ENCODE results near the gene PFKFB4.
A peak's percentile ranks its signal among the peaks of the same experiment; 100 is the strongest.

The PFKFB4 gene

DNA sequence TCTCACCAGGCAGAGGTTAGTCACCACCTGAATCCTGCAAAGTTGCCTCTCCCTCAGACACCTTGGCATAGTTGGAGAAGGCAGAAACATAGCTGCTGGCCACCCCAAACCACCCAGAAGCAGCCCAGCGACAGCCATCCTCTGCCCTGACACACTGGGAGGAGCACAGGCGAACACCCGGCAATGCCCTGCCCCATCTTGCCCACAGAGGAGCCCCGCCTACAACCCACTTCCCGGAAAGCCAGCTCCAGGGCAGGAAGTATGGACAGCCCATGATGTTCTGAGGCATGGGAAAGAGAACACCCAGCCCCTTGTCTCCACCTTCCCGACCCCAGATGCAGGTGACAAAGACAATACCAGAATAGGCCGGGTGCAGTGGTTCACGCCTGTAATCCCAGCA is 40.0 kb downstream of the PFKFB4 start:
- Histone ChIP-seq H3K4me1 (ENCODE audit: control insufficient read depth in 1 of 2, insufficient read depth in 2 of 2, low read length in 2 of 2) (no peaks in the 10 kb centered on the region), H3K9me3 (ENCODE audit: control insufficient read depth in 1 of 2, low read length in 2 of 2) (no peaks in the 10 kb centered on the region), H3K27ac (ENCODE audit: low read depth, low read length) (no peak overlapping the region), H3K9ac (ENCODE audit: low read depth in 1 of 2, low read length in 2 of 2) (no peak overlapping the region), H3K36me3 (ENCODE audit: control insufficient read depth in 1 of 2, insufficient read depth in 2 of 2, low read length in 2 of 2) (peaks cover 8 to 20% of the 10 kb centered on the region in 2 donors), H3K4me3 (ENCODE audit: low read depth in 1 of 2, low read length in 2 of 2) (no peak overlapping the region), H3K27me3 (ENCODE audit: control insufficient read depth in 1 of 2, insufficient read depth in 2 of 2, low read length in 2 of 2) (no peaks in the 10 kb centered on the region)

GRCh38 chr3:48514431-48515227 is 42.0 kb downstream of the PFKFB4 start:
- H3K9ac ChIP-seq (ENCODE audit: low read depth in 1 of 2, low read length in 2 of 2): no peak overlapping the region
- no peak overlapping the region for H3K4me3 ChIP-seq (ENCODE audit: low read depth in 1 of 2, low read length in 2 of 2)
- H3K27me3 ChIP-seq (ENCODE audit: control insufficient read depth in 1 of 2, insufficient read depth in 2 of 2, low read length in 2 of 2): no peaks in the 10 kb centered on the region
- no peaks in the 10 kb centered on the region for H3K4me1 ChIP-seq (ENCODE audit: control insufficient read depth in 1 of 2, insufficient read depth in 2 of 2, low read length in 2 of 2)
- H3K9me3 ChIP-seq (ENCODE audit: control insufficient read depth in 1 of 2, low read length in 2 of 2): no peaks in the 10 kb centered on the region
- H3K36me3 ChIP-seq (ENCODE audit: control insufficient read depth in 1 of 2, insufficient read depth in 2 of 2, low read length in 2 of 2): peaks cover 0 to 10% of the 10 kb centered on the region in 2 donors
- no peak overlapping the region for H3K27ac ChIP-seq (ENCODE audit: low read depth, low read length)

DNA sequence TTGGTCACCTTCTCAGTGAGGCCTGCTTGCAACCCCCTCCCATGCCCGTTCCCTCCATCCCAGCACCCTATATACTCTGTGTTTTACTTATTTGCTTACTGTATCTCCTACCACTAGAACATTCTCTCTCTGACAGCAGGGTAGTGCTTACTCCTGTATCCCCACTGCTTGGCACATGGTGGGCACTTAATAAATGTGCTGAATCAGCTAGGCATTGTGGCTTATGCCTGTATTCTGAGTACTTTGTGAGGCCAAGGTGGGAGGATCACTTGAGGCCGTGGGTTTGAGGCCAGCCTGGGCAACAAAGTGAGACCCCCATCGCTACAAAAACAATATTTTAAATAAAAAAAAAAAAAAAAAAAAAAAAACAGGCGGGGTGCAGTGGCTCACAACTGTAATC is 45.1 kb downstream of the PFKFB4 start:
- peaks cover 4 to 10% of the 10 kb centered on the region in 2 donors for H3K4me1 ChIP-seq (ENCODE audit: control insufficient read depth in 1 of 2, insufficient read depth in 2 of 2, low read length in 2 of 2)
- no peaks in the 10 kb centered on the region for H3K27me3 ChIP-seq (ENCODE audit: control insufficient read depth in 1 of 2, insufficient read depth in 2 of 2, low read length in 2 of 2)
- no peak overlapping the region for H3K27ac ChIP-seq (ENCODE audit: low read depth, low read length)
- no peak overlapping the region for H3K9ac ChIP-seq (ENCODE audit: low read depth in 1 of 2, low read length in 2 of 2)
- no peaks in the 10 kb centered on the region for H3K9me3 ChIP-seq (ENCODE audit: control insufficient read depth in 1 of 2, low read length in 2 of 2)
- H3K36me3 ChIP-seq (ENCODE audit: control insufficient read depth in 1 of 2, insufficient read depth in 2 of 2, low read length in 2 of 2): no peaks in the 10 kb centered on the region
- no peak overlapping the region for H3K4me3 ChIP-seq (ENCODE audit: low read depth in 1 of 2, low read length in 2 of 2)

- H3K27ac ChIP-seq (ENCODE audit: low read depth, low read length): no peak overlapping the region
- peak overlapping the region in 1 of 2 donors; percentile 9 for H3K9ac ChIP-seq (ENCODE audit: low read depth in 1 of 2, low read length in 2 of 2)
Measured at GRCh38 chr3:48507256-48508061, 49.1 kb downstream of the PFKFB4 start.

DNA sequence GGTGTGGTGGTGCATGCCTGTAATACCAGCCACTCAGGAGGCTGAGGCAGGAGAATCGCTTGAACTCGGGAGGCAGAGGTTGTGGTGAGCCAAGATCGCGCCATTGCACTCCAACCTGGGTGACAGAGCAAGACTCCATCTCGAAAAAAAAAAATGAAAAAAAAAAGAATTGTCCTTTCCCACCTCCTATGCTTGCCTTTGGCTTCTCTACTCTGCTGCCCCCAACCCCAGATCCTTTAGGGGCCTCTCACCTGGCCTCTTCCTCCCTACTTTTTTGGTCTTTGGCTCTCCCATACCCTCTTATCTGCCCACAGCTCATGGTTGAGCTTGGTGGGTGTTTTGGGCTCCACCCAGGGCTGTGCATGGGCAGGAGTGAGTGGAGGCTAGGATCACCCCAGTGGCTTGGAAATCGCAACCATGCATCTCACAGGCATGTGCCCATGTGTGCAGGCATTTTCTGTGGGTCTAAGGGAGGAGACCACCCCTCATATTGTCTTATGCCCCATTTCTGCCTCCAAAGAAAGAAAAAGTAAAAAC is 50.6 kb downstream of the PFKFB4 start:
- Histone ChIP-seq H3K27me3 (ENCODE audit: control insufficient read depth in 1 of 2, insufficient read depth in 2 of 2, low read length in 2 of 2) (no peaks in the 10 kb centered on the region), H3K9me3 (ENCODE audit: control insufficient read depth in 1 of 2, low read length in 2 of 2) (no peaks in the 10 kb centered on the region), H3K27ac (ENCODE audit: low read depth, low read length) (no peak overlapping the region), H3K4me1 (ENCODE audit: control insufficient read depth in 1 of 2, insufficient read depth in 2 of 2, low read length in 2 of 2) (peaks cover 22 to 23% of the 10 kb centered on the region in 2 donors), H3K4me3 (ENCODE audit: low read depth in 1 of 2, low read length in 2 of 2) (no peak overlapping the region), H3K9ac (ENCODE audit: low read depth in 1 of 2, low read length in 2 of 2) (no peak overlapping the region), H3K36me3 (ENCODE audit: control insufficient read depth in 1 of 2, insufficient read depth in 2 of 2, low read length in 2 of 2) (no peaks in the 10 kb centered on the region)

More at GRCh38 chr3:48507256-48508061, 49.1 kb downstream of the PFKFB4 start:
- no peaks in the 10 kb centered on the region for H3K9me3 ChIP-seq (ENCODE audit: control insufficient read depth in 1 of 2, low read length in 2 of 2)
- H3K27me3 ChIP-seq (ENCODE audit: control insufficient read depth in 1 of 2, insufficient read depth in 2 of 2, low read length in 2 of 2): no peaks in the 10 kb centered on the region
- H3K36me3 ChIP-seq (ENCODE audit: control insufficient read depth in 1 of 2, insufficient read depth in 2 of 2, low read length in 2 of 2): no peaks in the 10 kb centered on the region
- peaks cover 22 to 23% of the 10 kb centered on the region in 2 donors for H3K4me1 ChIP-seq (ENCODE audit: control insufficient read depth in 1 of 2, insufficient read depth in 2 of 2, low read length in 2 of 2)
- no peak overlapping the region for H3K4me3 ChIP-seq (ENCODE audit: low read depth in 1 of 2, low read length in 2 of 2)

DNA sequence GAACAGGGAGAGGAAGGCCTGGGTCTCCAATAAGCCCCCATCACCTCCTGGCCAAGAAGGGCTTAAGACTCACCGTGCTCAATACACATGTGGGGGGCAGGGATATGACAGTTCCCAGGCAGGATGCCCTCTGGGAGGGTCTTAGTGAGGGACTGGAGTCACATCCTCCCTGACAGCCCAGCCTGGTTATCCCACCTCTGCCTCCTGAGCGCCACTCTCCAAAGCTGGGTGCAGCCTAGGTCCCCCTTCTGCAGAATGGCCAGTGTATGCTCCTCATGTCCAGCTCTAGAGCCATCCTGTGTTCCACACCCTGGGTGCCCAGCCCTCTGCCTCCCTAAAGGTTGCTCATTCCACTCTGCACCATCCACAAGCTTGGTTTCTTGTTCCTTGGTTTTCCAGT is 51.5 kb downstream of the PFKFB4 start:
- peaks cover 22 to 23% of the 10 kb centered on the region in 2 donors for H3K4me1 ChIP-seq (ENCODE audit: control insufficient read depth in 1 of 2, insufficient read depth in 2 of 2, low read length in 2 of 2)
- no peak overlapping the region for H3K27ac ChIP-seq (ENCODE audit: low read depth, low read length)
- peak overlapping the region in 1 of 2 donors; percentile 73 for H3K4me3 ChIP-seq (ENCODE audit: low read depth in 1 of 2, low read length in 2 of 2)

GRCh38 chr3:48504051-48504946 is 52.3 kb downstream of the PFKFB4 start, which contains the start of gene SHISA5:
Gene SHISA5, minus strand, starts transcription at chr3:48504174. Its CDS starts 80 bp downstream, at chr3:48504094.
- Histone ChIP-seq H3K36me3 (ENCODE audit: control insufficient read depth in 1 of 2, insufficient read depth in 2 of 2, low read length in 2 of 2) (no peaks in the 10 kb centered on the region), H3K27ac (ENCODE audit: low read depth, low read length) (peak within 1 kb of the TSS; percentile 91), H3K4me1 (ENCODE audit: control insufficient read depth in 1 of 2, insufficient read depth in 2 of 2, low read length in 2 of 2) (peaks cover 22 to 23% of the 10 kb centered on the region in 2 donors), H3K9me3 (ENCODE audit: control insufficient read depth in 1 of 2, low read length in 2 of 2) (no peaks in the 10 kb centered on the region), H3K27me3 (ENCODE audit: control insufficient read depth in 1 of 2, insufficient read depth in 2 of 2, low read length in 2 of 2) (no peaks in the 10 kb centered on the region), H3K9ac (ENCODE audit: low read depth in 1 of 2, low read length in 2 of 2) (peak within 1 kb of the TSS; percentile 85 to 86), H3K4me3 (ENCODE audit: low read depth in 1 of 2, low read length in 2 of 2) (peak within 1 kb of the TSS; percentile 73 to 81)

More for the DNA sequence above, 51.5 kb downstream of the PFKFB4 start:
- Histone ChIP-seq H3K36me3 (ENCODE audit: control insufficient read depth in 1 of 2, insufficient read depth in 2 of 2, low read length in 2 of 2) (no peaks in the 10 kb centered on the region), H3K9me3 (ENCODE audit: control insufficient read depth in 1 of 2, low read length in 2 of 2) (no peaks in the 10 kb centered on the region), H3K9ac (ENCODE audit: low read depth in 1 of 2, low read length in 2 of 2) (peak overlapping the region; percentile 78 to 85), H3K27me3 (ENCODE audit: control insufficient read depth in 1 of 2, insufficient read depth in 2 of 2, low read length in 2 of 2) (no peaks in the 10 kb centered on the region)

- H3K4me3 ChIP-seq (ENCODE audit: low read depth in 1 of 2, low read length in 2 of 2): peak overlapping the region; percentile 73 to 81
- peak overlapping the region; percentile 91 for H3K27ac ChIP-seq (ENCODE audit: low read depth, low read length)
- H3K27me3 ChIP-seq (ENCODE audit: control insufficient read depth in 1 of 2, insufficient read depth in 2 of 2, low read length in 2 of 2): no peaks in the 10 kb centered on the region
- no peaks in the 10 kb centered on the region for H3K36me3 ChIP-seq (ENCODE audit: control insufficient read depth in 1 of 2, insufficient read depth in 2 of 2, low read length in 2 of 2)
- peaks cover 22 to 23% of the 10 kb centered on the region in 2 donors for H3K4me1 ChIP-seq (ENCODE audit: control insufficient read depth in 1 of 2, insufficient read depth in 2 of 2, low read length in 2 of 2)
- H3K9ac ChIP-seq (ENCODE audit: low read depth in 1 of 2, low read length in 2 of 2): peak overlapping the region; percentile 76 to 86
- H3K9me3 ChIP-seq (ENCODE audit: control insufficient read depth in 1 of 2, low read length in 2 of 2): no peaks in the 10 kb centered on the region
Measured at GRCh38 chr3:48503401-48504050, 53.1 kb downstream of the PFKFB4 start.

DNA sequence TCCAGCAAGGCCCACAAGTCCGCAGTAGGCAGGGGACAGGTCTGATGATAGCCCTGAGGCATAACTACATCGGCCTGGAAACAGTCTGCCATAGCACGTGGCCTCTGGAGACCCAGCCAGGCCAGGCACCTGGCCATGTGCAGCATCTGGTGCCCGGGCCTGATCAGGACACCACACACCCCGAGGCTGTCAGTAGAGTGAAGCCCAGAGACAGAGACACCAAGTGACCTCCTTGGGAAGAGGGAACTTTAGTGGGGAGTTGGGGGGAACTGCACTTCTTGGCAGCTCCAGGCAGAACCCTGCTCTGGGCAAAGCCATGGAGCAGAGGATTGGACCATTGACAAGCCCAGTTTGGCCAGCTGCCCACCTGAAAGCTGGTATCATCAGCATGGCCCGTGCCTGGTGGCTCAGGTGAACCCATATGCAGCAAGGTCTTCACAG is 53.9 kb downstream of the PFKFB4 start:
- Histone ChIP-seq H3K9me3 (ENCODE audit: control insufficient read depth in 1 of 2, low read length in 2 of 2) (no peaks in the 10 kb centered on the region), H3K27ac (ENCODE audit: low read depth, low read length) (no peak overlapping the region), H3K4me1 (ENCODE audit: control insufficient read depth in 1 of 2, insufficient read depth in 2 of 2, low read length in 2 of 2) (peaks cover 20 to 23% of the 10 kb centered on the region in 2 donors), H3K27me3 (ENCODE audit: control insufficient read depth in 1 of 2, insufficient read depth in 2 of 2, low read length in 2 of 2) (no peaks in the 10 kb centered on the region), H3K9ac (ENCODE audit: low read depth in 1 of 2, low read length in 2 of 2) (peak overlapping the region in 1 of 2 donors; percentile 86), H3K4me3 (ENCODE audit: low read depth in 1 of 2, low read length in 2 of 2) (peak overlapping the region; percentile 73 to 81), H3K36me3 (ENCODE audit: control insufficient read depth in 1 of 2, insufficient read depth in 2 of 2, low read length in 2 of 2) (no peaks in the 10 kb centered on the region)

Measured in duodenal mucosa (tissue), 2 donors.